K562 (cell line): Measurements from ENCODE around the gene MTHFR. TPM values are rescaled to one million over a fixed set of nuclear protein-coding genes. Genes with fewer than 3 reads are reported as not detected.

Source experiments
- ATAC-seq: fragments of 200-7000 bp; cut with Tn5 transposase; 3 replicates; pipeline ENCODE4 v1.9.1; 2020; ENCODE audit warnings: moderate library complexity
- BruUV-seq: library from RNA; stranded (reverse); fragments of 400-500 nt; replicated peaks from 2 replicates; lab custom pipeline; 2021; lab: Mats Ljungman, UMichigan
- CTCF ChIA-PET: fragments of 300-600 bp; formaldehyde crosslinking; extraction: SDS; loops from one replicate; lab custom pipeline; 2021; ENCODE audit warnings: low intra/inter-chr PET ratio; lab: Yijun Ruan, JAX
- POLR2A ChIA-PET: fragments of 300-600, 350-650 bp; sonication (Branson Sonifier 250); formaldehyde crosslinking; extraction: SDS; loops from one replicate; lab custom pipeline; 2021; ENCODE audit warnings: antibody characterized with exemption, inconsistent platforms; lab: Yijun Ruan, JAX
- DNase-seq, 4 experiments: peaks; one replicate each; pipeline versions ENCODE4 v3.0.0 to v3.0.0-alpha.2; 2011 to 2018; ENCODE audit warnings: low spot score in 3 of 4, mixed read lengths in 3 of 4; ENCODE audit errors: extremely low read depth in 1 of 4
- FAIRE-seq: peaks from 2 replicates; lab custom pipeline; 2011; peaks lifted over from hg19 to GRCh38; lab: Jason Lieb, UNC
- H2AFZ ChIP-seq: 2 replicates; pipeline ENCODE4 v1.6.0; 2011; ENCODE audit warnings: low read depth, low read length, control low read depth, inconsistent platforms
- H3K27ac ChIP-seq: fragments of 200-600 bp; 3 replicates; pipeline ENCODE4 v1.8.0; 2011; ENCODE audit warnings: low read depth, mild to moderate bottlenecking, control low read depth, inconsistent platforms, low read length, moderate library complexity, mixed read lengths; ENCODE audit errors: extremely low read depth
- H3K27me3 ChIP-seq, 2 experiments: fragments of 300-600 bp in 1 of 2; 2 replicates in 1 of 2; 3 replicates in 1 of 2; pipeline versions ENCODE4 v1.6.0 to v1.8.0; 2011; ENCODE audit warnings: inconsistent platforms in 2 of 2, low read length in 2 of 2, mild to moderate bottlenecking in 1 of 2, mixed read lengths in 1 of 2, moderate library complexity in 1 of 2; ENCODE audit not compliant: control insufficient read depth in 2 of 2, insufficient read depth in 2 of 2
- H3K36me3 ChIP-seq: fragments of 300-600 bp; 3 replicates; pipeline ENCODE4 v1.8.0; 2011; ENCODE audit warnings: mild to moderate bottlenecking, low read length, inconsistent platforms; ENCODE audit not compliant: control insufficient read depth, insufficient read depth
- H3K4me1 ChIP-seq, 2 experiments: fragments of 200-600 bp in 1 of 2; replicated peaks in 1 of 2; 2 replicates in 1 of 2; 3 replicates in 1 of 2; pipeline versions ENCODE4 v1.5.1 to v1.8.0; 2011; ENCODE audit warnings: inconsistent platforms in 2 of 2, low read length in 2 of 2, mild to moderate bottlenecking in 1 of 2, mixed read lengths in 1 of 2, moderate library complexity in 1 of 2; ENCODE audit not compliant: control insufficient read depth in 2 of 2, insufficient read depth in 2 of 2
- H3K4me2 ChIP-seq: 2 replicates; pipeline ENCODE4 v1.6.1; 2011; ENCODE audit warnings: low read length, control low read depth, inconsistent platforms, mixed read lengths; ENCODE audit not compliant: insufficient read depth
- H3K4me3 ChIP-seq: fragments of 200-600 bp; sonication (generic), shearing (Covaris generic); 2 replicates; pipeline ENCODE4 v1.5.1; 2016; ENCODE audit warnings: control low read depth, inconsistent platforms
- H3K79me2 ChIP-seq: fragments of 200-600 bp; 3 replicates; pipeline ENCODE4 v1.8.0; 2011; ENCODE audit warnings: low read length, inconsistent platforms; ENCODE audit not compliant: control insufficient read depth, insufficient read depth
- H3K9ac ChIP-seq, 2 experiments: 2 replicates each; pipeline versions ENCODE4 v1.6.0 to v1.6.1; 2011; ENCODE audit warnings: low read depth in 2 of 2, low read length in 2 of 2, control low read depth in 1 of 2, inconsistent platforms in 1 of 2, mild to moderate bottlenecking in 1 of 2, mixed read lengths in 1 of 2; ENCODE audit not compliant: insufficient read depth in 1 of 2
- H3K9me1 ChIP-seq: one replicate; pipeline ENCODE4 v1.6.0; 2011; ENCODE audit warnings: inconsistent platforms, mild to moderate bottlenecking, low read length, moderate library complexity; ENCODE audit not compliant: control insufficient read depth, insufficient read depth
- H3K9me3 ChIP-seq: replicated peaks from 2 replicates; pipeline ENCODE4 v1.5.1; 2011; ENCODE audit warnings: low read depth, low read length, inconsistent platforms; ENCODE audit not compliant: control insufficient read depth, insufficient read depth
- H4K20me1 ChIP-seq: replicated peaks from 2 replicates; pipeline ENCODE4 v1.6.1; 2011; ENCODE audit warnings: low read length, inconsistent platforms, mixed read lengths; ENCODE audit not compliant: control insufficient read depth, insufficient read depth
- BMI1 ChIP-seq: fragments of 150-350 bp; IDR thresholded peaks from 2 replicates; pipeline ENCODE4 v1.6.1; 2014; ENCODE audit warnings: low read length
- FOXP1 ChIP-seq: sonication (generic); formaldehyde crosslinking; IDR thresholded peaks from 2 replicates; pipeline ENCODE4 v1.8.0; 2022; ENCODE audit warnings: mild to moderate bottlenecking, missing genetic modification reagents
- NFYB ChIP-seq: IDR thresholded peaks from 2 replicates; pipeline ENCODE4 v1.6.1; 2011; ENCODE audit warnings: mild to moderate bottlenecking, moderate library complexity; ENCODE audit not compliant: insufficient read length; ENCODE audit errors: extremely low read depth
- TBL1XR1 ChIP-seq, 2 experiments: IDR thresholded peaks; 2 replicates each; pipeline ENCODE4 v1.6.1; 2012; ENCODE audit warnings: improper control_type of control experiment in 2 of 2, low read length in 2 of 2, mild to moderate bottlenecking in 1 of 2
- ZBTB43 ChIP-seq: sonication (generic); formaldehyde crosslinking; IDR thresholded peaks from 2 replicates; pipeline ENCODE4 v1.8.0; 2023; ENCODE audit warnings: mild to moderate bottlenecking, missing genetic modification reagents
- ZNF740 ChIP-seq, 3 experiments: fragments of 200-800 bp in 1 of 3; sonication (Bioruptor generic) in 1 of 3; sonication (generic) in 1 of 3; formaldehyde crosslinking in 1 of 3; IDR thresholded peaks; 2 replicates each; pipeline versions ENCODE4 v1.6.1 to v1.8.0; 2016 to 2022; ENCODE audit warnings: mild to moderate bottlenecking in 2 of 3, missing compliant biosample characterization in 2 of 3, missing genetic modification characterization in 2 of 3, missing genetic modification reagents in 1 of 3
- WGBS: fragments of 100-300 bp; shearing (Covaris generic); methylation state at CpG from one replicate; pipeline ENCODE4 v1.1.6; 2016; ENCODE audit warnings: low coverage, mixed read lengths; ENCODE audit not compliant: insufficient coverage; ENCODE audit errors: missing lambda C conversion rate; 5-methylcytosine and 5-hydroxymethylcytosine counted together
- in situ Hi-C: fragments of 300-500 bp; cut with MboI; formaldehyde crosslinking; loops from 4 replicates; pipeline ENCODE4 v1.15.0; 2018; ENCODE audit warnings: inconsistent platforms, mixed read lengths
- intact Hi-C: fragments of 100-400 bp; cut with micrococcal nuclease; formaldehyde crosslinking; loops from 2 replicates; pipeline ENCODE4 v1.14.2; 2022
- polyA plus RNA-seq, 8 experiments: library from polyadenylated mRNA; depleted of rRNA in 4 of 8; stranded (reverse) in 5 of 8; unstranded in 3 of 8; fragments of >200 nt; fragmentation: Nextera tagmentation in 2 of 8; fragmentation: Illumina TruSeq in 1 of 8; extraction: Ambion mirVana in 2 of 8; extraction: Trizol in 1 of 8; gene quantifications; 2 replicates each; pipeline versions ENCODE4 v1.2.1 to v1.2.3, GENCODE V29; 2011 to 2014; ENCODE audit warnings: inconsistent platforms in 1 of 8, missing spikeins in 1 of 8
- total RNA-seq, 7 experiments: library from RNA; depleted of rRNA in 6 of 7; stranded (reverse); fragments of >200 nt in 6 of 7; fragmentation: Illumina TruSeq in 2 of 7; extraction: Trizol in 2 of 7; gene quantifications; 2 replicates each; pipeline versions ENCODE4 v1.2.1 to v1.2.3, GENCODE V29; 2011 to 2021; ENCODE audit warnings: low replicate concordance in 1 of 7

MTHFR gene
- total and polyA plus RNA-seq, 9 of the 15 experiments (the other 6 are each of a cell fraction or from before 2014, with no cell fraction given): 5.0 to 104 (median 62.6) TPM

GRCh38 chr1:11825131-11825530, 19.4 kb upstream of the MTHFR start:
- Histone ChIP-seq H3K9ac (peak overlapping the region in 1 of 2 experiments; percentile 40; a peak in 2 of 4 replicates), H3K4me2 (no peak overlapping the region), H3K27me3 (no peaks in the 10 kb centered on the region), H3K4me1 (no peaks in the 10 kb centered on the region), H2AFZ (no peak overlapping the region), H3K9me3 (no peaks in the 10 kb centered on the region), H4K20me1 (no peaks in the 10 kb centered on the region), H3K79me2 (no peaks in the 10 kb centered on the region), H3K9me1 (no peaks in the 10 kb centered on the region), H3K27ac (no peak overlapping the region), H3K4me3 (no peak overlapping the region), H3K36me3 (peaks cover 83% of the 10 kb centered on the region)
- 86% methylated on average over 7 of the region's 7 CpGs for WGBS
- intact Hi-C loops (no loop called here), in situ Hi-C loops (no loop called here)
- ChIA-PET POLR2A (interaction anchor here (0.6 to 3.4 kb wide), 6 partner anchors 10 to 84 kb away, joined by 3 to 41 read pairs (median 6); partner anchors contain the start of gene CLCN6), CTCF (no interaction called here)
- no peak for TF ChIP-seq FOXP1 (CRISPR knock-in tag)
- no peak for TF ChIP-seq BMI1
- TF ChIP-seq NFYB: no peak
- TF ChIP-seq ZBTB43 (CRISPR knock-in tag): no peak
- TF ChIP-seq ZNF740 (CRISPR knock-in tag; IDR thresholded peaks at IDR 0.05): no peak
- TF ChIP-seq ZNF740 (tag; IDR thresholded peaks at IDR 0.05): no peak
- no peak for TF ChIP-seq TBL1XR1 (IDR thresholded peaks at IDR 0.05; ENCODE audit: low read length in 2 of 2)
- DNase-seq (no peak), ATAC-seq (no peak), FAIRE-seq (no peak)
- no TSS peak for BruUV-seq
